Caco-2 (cell line): ENCODE results near the gene RNF13. TPM values are rescaled to one million over a fixed set of nuclear protein-coding genes. Genes with fewer than 3 reads are reported as not detected.
A peak's percentile ranks its signal among the peaks of the same experiment; 100 is the strongest.

Source experiments
- BruUV-seq: library from RNA; stranded (reverse); fragments of 400-500 nt; replicated peaks from 2 replicates; lab custom pipeline; 2021; lab: Mats Ljungman, UMichigan
- CTCF ChIA-PET: fragments of 300-600 bp; sonication (Branson Sonifier 250); formaldehyde crosslinking; loops from one replicate; lab custom pipeline; 2022; ENCODE audit warnings: antibody characterized with exemption; lab: Charles Lee
- POLR2A ChIA-PET: fragments of 300-600 bp; sonication (Branson Sonifier 250); formaldehyde crosslinking; loops from one replicate; lab custom pipeline; 2022; ENCODE audit warnings: antibody characterized with exemption; lab: Charles Lee
- DNase-seq, 2 experiments: peaks; one replicate each; pipeline versions ENCODE4 v3.0.0 to v3.0.0-alpha.2; 2020 to 2022
- H3K27me3 ChIP-seq: replicated peaks from 2 replicates; pipeline ENCODE4 v1.6.0; 2011; ENCODE audit warnings: low read length; ENCODE audit not compliant: control insufficient read depth, insufficient read depth
- H3K36me3 ChIP-seq: 2 replicates; pipeline ENCODE4 v1.5.1; 2011; ENCODE audit warnings: low read length; ENCODE audit not compliant: control insufficient read depth, insufficient read depth
- H3K4me1 ChIP-seq: fragments of 250-450 bp; sonication (Bioruptor Pico); 2 replicates; pipeline ENCODE4 v1.5.1; 2020; ENCODE audit warnings: mild to moderate bottlenecking
- H3K4me3 ChIP-seq: 2 replicates; pipeline ENCODE4 v1.5.1; 2011; ENCODE audit warnings: low read depth, mild to moderate bottlenecking, control low read depth, low read length
- H3K9me3 ChIP-seq: fragments of 250-450 bp; sonication (Bioruptor Pico); 2 replicates; pipeline ENCODE4 v1.5.1; 2020; ENCODE audit warnings: mild to moderate bottlenecking, moderate library complexity
- H3K27ac Mint-ChIP-seq: one replicate; pipeline ENCODE4 v1.8.0; 2022; ENCODE audit warnings: mixed read lengths; ENCODE audit not compliant: unreplicated experiment
- H3K27me3 Mint-ChIP-seq: one replicate; pipeline ENCODE4 v1.8.0; 2022; ENCODE audit warnings: mixed read lengths; ENCODE audit not compliant: insufficient read depth, unreplicated experiment
- H3K36me3 Mint-ChIP-seq: one replicate; pipeline ENCODE4 v1.8.0; 2022; ENCODE audit warnings: mild to moderate bottlenecking, mixed read lengths; ENCODE audit not compliant: insufficient read depth, unreplicated experiment
- H3K4me1 Mint-ChIP-seq: one replicate; pipeline ENCODE4 v1.8.0; 2022; ENCODE audit warnings: low read depth, mixed read lengths; ENCODE audit not compliant: unreplicated experiment
- H3K4me3 Mint-ChIP-seq: one replicate; pipeline ENCODE4 v1.8.0; 2022; ENCODE audit warnings: mild to moderate bottlenecking, moderate library complexity, mixed read lengths; ENCODE audit not compliant: unreplicated experiment
- H3K9me3 Mint-ChIP-seq: one replicate; pipeline ENCODE4 v1.8.0; 2022; ENCODE audit warnings: mixed read lengths; ENCODE audit not compliant: unreplicated experiment
- intact Hi-C: fragments of 100-400 bp; cut with micrococcal nuclease; formaldehyde crosslinking; loops from one replicate; pipeline ENCODE4 v1.10.0; 2022; ENCODE audit not compliant: unreplicated experiment
- total RNA-seq: library from RNA; stranded (reverse); gene quantifications from 2 replicates; pipeline ENCODE4 v1.2.3, GENCODE V29; 2022
- TF ChIP-seq, protein P1 (sequence below), 2 experiments: fragments of 200-600 bp in 1 of 2; IDR thresholded peaks; 1 replicate in 1 of 2; 2 replicates in 1 of 2; pipeline versions ENCODE4 v1.5.1 to v1.8.0; 2011 to 2022; ENCODE audit warnings: antibody characterized with exemption in 1 of 2, control low read depth in 1 of 2, inconsistent platforms in 1 of 2, low read depth in 1 of 2, low read length in 1 of 2, mild to moderate bottlenecking in 1 of 2, moderate library complexity in 1 of 2; ENCODE audit not compliant: insufficient read depth in 1 of 2, severe bottlenecking in 1 of 2, unreplicated experiment in 1 of 2

Gene RNF13
- total RNA-seq, 1 experiment from 2014 or later, result 44.2 TPM

DNA sequence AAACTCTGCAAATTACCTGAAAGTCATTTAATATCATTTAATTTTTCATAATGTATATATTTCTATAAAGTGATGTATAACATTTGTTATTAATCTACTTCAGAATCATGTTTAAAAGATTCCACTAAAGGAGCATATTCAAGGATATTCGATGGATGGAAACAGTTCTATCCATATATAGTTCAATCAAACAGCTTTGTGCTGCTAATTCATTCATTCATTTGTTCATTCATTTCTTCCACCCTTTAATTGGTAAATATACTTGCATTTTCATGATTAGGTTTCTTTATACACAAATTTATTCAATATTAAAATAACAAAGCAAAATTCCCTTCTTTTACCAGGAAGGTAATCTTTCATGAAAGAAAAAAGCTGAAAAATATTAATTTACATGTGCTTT lies 64.7 kb downstream of the RNF13 start:
- Histone ChIP-seq H3K4me1 (no peaks in the 10 kb centered on the region), H3K4me3 (no peak overlapping the region), H3K9me3 (no peaks in the 10 kb centered on the region), H3K27me3 (no peaks in the 10 kb centered on the region), H3K36me3 (no peaks in the 10 kb centered on the region)
- Mint-ChIP-seq H3K27me3 (no peaks in the 10 kb centered on the region), H3K4me3 (no peak overlapping the region), H3K36me3 (no peaks in the 10 kb centered on the region), H3K9me3 (no peaks in the 10 kb centered on the region), H3K27ac (no peak overlapping the region), H3K4me1 (no peaks in the 10 kb centered on the region)
- intact Hi-C loops, result no loop called here
- no peak for DNase-seq
- TF ChIP-seq, protein P1, sequence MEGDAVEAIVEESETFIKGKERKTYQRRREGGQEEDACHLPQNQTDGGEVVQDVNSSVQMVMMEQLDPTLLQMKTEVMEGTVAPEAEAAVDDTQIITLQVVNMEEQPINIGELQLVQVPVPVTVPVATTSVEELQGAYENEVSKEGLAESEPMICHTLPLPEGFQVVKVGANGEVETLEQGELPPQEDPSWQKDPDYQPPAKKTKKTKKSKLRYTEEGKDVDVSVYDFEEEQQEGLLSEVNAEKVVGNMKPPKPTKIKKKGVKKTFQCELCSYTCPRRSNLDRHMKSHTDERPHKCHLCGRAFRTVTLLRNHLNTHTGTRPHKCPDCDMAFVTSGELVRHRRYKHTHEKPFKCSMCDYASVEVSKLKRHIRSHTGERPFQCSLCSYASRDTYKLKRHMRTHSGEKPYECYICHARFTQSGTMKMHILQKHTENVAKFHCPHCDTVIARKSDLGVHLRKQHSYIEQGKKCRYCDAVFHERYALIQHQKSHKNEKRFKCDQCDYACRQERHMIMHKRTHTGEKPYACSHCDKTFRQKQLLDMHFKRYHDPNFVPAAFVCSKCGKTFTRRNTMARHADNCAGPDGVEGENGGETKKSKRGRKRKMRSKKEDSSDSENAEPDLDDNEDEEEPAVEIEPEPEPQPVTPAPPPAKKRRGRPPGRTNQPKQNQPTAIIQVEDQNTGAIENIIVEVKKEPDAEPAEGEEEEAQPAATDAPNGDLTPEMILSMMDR (IDR thresholded peaks at IDR 0.05; ENCODE audit: insufficient read depth in 1 of 2, low read depth in 1 of 2, low read length in 1 of 2, severe bottlenecking in 1 of 2, unreplicated experiment in 1 of 2), result no peak
- POLR2A ChIA-PET, result no interaction called here
- CTCF ChIA-PET, result no interaction called here
- no TSS peak for BruUV-seq

DNA sequence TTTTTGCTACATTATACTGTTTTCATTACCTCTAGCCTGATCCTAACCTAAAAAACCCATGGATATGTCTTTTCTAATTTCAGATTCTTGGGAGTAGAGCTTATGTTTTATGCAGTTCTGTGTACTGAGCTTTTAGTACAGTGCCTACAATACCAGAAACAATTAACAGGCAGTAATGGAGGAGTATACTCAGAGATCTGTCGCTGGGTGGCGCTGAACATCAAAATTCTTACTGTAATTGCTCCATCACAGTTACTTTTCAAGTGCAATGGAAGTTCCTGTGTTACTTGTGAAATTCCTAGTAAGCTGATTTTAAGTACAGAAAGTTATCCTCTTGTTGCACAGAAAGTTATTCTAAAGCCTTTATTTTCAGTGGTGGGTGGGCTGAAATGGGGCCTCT lies 66.9 kb downstream of the RNF13 start:
- peaks cover 15% of the 10 kb centered on the region for H3K9me3 Mint-ChIP-seq
- no TSS peak for BruUV-seq
- no peak overlapping the region for H3K4me3 Mint-ChIP-seq
- POLR2A ChIA-PET, result no interaction called here
- no peaks in the 10 kb centered on the region for H3K36me3 ChIP-seq
- CTCF ChIA-PET, result interaction anchor here (1.0 kb wide), 1 partner anchor 304 kb away, joined by 5 read pairs; no protein-coding TSS in a partner anchor
- no peaks in the 10 kb centered on the region for H3K9me3 ChIP-seq
- TF ChIP-seq, protein P1 (IDR thresholded peaks at IDR 0.05; ENCODE audit: insufficient read depth in 1 of 2, low read depth in 1 of 2, low read length in 1 of 2, severe bottlenecking in 1 of 2, unreplicated experiment in 1 of 2), result peak; percentile 27 to 35
- no peak overlapping the region for H3K27ac Mint-ChIP-seq
- intact Hi-C loops, result no loop called here
- H3K4me1 Mint-ChIP-seq, result no peaks in the 10 kb centered on the region
- peaks cover 13% of the 10 kb centered on the region for H3K36me3 Mint-ChIP-seq
- peak; percentile 46 to 47 for DNase-seq
- no peaks in the 10 kb centered on the region for H3K4me1 ChIP-seq
- H3K27me3 Mint-ChIP-seq, result no peaks in the 10 kb centered on the region
- no peak overlapping the region for H3K4me3 ChIP-seq
- no peaks in the 10 kb centered on the region for H3K27me3 ChIP-seq

DNA sequence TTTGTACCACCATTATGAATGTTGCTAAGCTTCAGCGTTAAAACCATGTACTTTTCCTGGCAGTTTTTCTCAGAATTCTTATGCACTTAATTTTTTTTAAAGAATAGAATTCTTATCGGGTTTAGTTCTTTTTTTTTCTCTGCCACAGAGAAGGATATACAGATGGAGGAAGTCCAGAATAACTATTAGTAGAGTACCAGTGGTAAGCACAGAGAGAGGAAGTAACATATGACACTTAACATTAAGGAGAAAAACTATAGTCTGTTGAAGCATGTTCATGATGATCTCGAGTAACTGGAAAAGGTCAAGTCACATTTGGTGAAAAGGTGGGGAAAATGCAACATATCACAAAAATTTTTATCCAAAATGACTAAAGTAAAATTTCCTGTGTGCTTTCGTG lies 68.9 kb downstream of the RNF13 start:
- peaks cover 15% of the 10 kb centered on the region for H3K9me3 Mint-ChIP-seq
- Histone ChIP-seq H3K36me3 (no peaks in the 10 kb centered on the region), H3K4me1 (no peaks in the 10 kb centered on the region), H3K9me3 (no peaks in the 10 kb centered on the region), H3K4me3 (no peak overlapping the region), H3K27me3 (no peaks in the 10 kb centered on the region)
- ChIA-PET CTCF (no interaction called here), POLR2A (no interaction called here)
- TF ChIP-seq, protein P1 (IDR thresholded peaks at IDR 0.05; ENCODE audit: insufficient read depth in 1 of 2, low read depth in 1 of 2, low read length in 1 of 2, severe bottlenecking in 1 of 2, unreplicated experiment in 1 of 2), result no peak
- no peaks in the 10 kb centered on the region for H3K27me3 Mint-ChIP-seq
- H3K4me1 Mint-ChIP-seq, result no peaks in the 10 kb centered on the region
- H3K36me3 Mint-ChIP-seq, result peaks cover 13% of the 10 kb centered on the region
- H3K27ac Mint-ChIP-seq, result no peak overlapping the region
- BruUV-seq, result no TSS peak
- DNase-seq, result no peak
- intact Hi-C loops, result no loop called here
- H3K4me3 Mint-ChIP-seq, result no peak overlapping the region
